ENCODE data around the gene DIPK1C.
A peak's percentile ranks its signal among the peaks of the same experiment; 100 is the strongest.
"Not testable (repeated sequence)": the region's sequence is repeated elsewhere in the genome, so short reads cannot be mapped to it uniquely, and the experiment has no call there.

DIPK1C gene

DNA sequence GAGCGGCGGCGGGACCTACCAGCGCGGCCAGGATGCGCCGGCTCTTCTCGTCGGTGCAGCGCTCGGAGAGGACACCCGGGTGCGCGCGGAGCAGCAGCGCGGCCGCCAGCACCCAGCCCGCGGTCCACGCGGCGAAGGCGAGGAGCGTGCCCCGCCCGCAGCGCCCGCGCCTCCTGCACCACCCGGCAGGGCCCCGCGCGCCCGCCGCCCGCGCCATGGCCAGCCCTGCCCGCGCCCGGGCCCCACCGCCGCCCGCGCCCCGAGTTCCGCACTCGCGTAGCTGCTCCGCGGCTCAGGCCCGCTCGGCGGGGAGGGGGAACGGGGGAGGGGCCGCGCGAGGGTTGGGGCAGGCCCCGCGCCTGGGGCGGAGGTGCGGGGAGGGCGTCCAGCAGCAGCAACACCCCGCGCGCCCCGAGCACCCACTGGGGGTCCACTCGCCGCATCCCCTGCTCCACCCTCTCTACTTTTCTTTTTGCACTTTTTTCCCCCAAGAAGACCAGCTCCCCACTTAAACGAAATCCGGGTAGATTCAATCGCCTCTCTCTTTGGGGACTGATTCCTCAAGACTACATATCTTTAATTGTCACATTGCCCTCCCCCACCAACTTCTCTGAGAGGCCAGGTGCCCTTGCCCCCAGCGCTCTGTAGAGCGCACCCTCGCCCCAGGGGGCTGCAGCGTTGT is at the start of gene DIPK1C:
TSS of gene DIPK1C (minus strand) at position 266 of the 682 bp plus-strand sequence. CDS start at position 217, 49 bp downstream.
- no peaks in the 10 kb centered on the region for H3K36me3 Mint-ChIP-seq (ENCODE audit: low read depth)
- H3K27ac Mint-ChIP-seq = no peak within 1 kb of the TSS
- DNase-seq (ENCODE audit: low spot score) = no peak
- no peaks in the 10 kb centered on the region for H3K9me3 Mint-ChIP-seq
- peaks cover 65% of the 10 kb centered on the region for H3K27me3 Mint-ChIP-seq (ENCODE audit: low read depth)
- peak within 1 kb of the TSS; percentile 19 for H3K4me3 Mint-ChIP-seq
- peaks cover 1% of the 10 kb centered on the region for H3K4me1 Mint-ChIP-seq (ENCODE audit: low read depth)

GRCh38 chr18:74506448-74507084 is 49.5 kb upstream of the DIPK1C start:
- H3K27ac Mint-ChIP-seq = peak overlapping the region; percentile 41
- no peak for DNase-seq (ENCODE audit: low spot score)
- H3K36me3 Mint-ChIP-seq (ENCODE audit: low read depth) = peaks cover 58% of the 10 kb centered on the region

DNA sequence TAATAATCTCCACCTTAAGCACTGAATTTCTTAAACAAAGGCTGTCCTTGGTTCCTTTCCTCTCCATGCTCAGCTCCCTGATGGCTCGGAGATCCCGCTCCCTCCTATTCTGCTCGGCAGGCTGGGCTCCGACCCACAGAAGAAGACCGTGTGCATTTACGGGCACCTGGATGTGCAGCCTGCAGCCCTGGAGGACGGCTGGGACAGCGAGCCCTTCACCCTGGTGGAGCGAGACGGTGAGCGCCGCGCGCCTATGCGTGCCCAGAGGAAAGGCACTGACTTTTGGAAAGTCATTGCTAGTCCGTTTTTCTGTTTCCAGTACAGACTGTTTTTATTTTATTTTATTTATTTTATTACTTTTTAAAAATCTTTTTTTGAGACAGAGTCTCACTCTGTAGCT is 48.7 kb upstream of the DIPK1C start:
- Mint-ChIP-seq H3K4me1 (ENCODE audit: low read depth) (peaks cover 10% of the 10 kb centered on the region), H3K36me3 (ENCODE audit: low read depth) (peaks cover 61% of the 10 kb centered on the region), H3K4me3 (no peak overlapping the region), H3K9me3 (no peaks in the 10 kb centered on the region), H3K27me3 (ENCODE audit: low read depth) (no peaks in the 10 kb centered on the region), H3K27ac (no peak overlapping the region)
- no peak for DNase-seq (ENCODE audit: low spot score)

More at GRCh38 chr18:74506448-74507084, 49.5 kb upstream of the DIPK1C start:
- Mint-ChIP-seq H3K27me3 (ENCODE audit: low read depth) (no peaks in the 10 kb centered on the region), H3K9me3 (no peaks in the 10 kb centered on the region), H3K4me3 (no peak overlapping the region), H3K4me1 (ENCODE audit: low read depth) (peaks cover 3% of the 10 kb centered on the region)

GRCh38 chr18:74503137-74503536 is 46.0 kb upstream of the DIPK1C start:
- H3K27me3 Mint-ChIP-seq (ENCODE audit: low read depth) = no peaks in the 10 kb centered on the region
- H3K27ac Mint-ChIP-seq = no peak overlapping the region
- no peaks in the 10 kb centered on the region for H3K9me3 Mint-ChIP-seq
- peaks cover 26% of the 10 kb centered on the region for H3K4me1 Mint-ChIP-seq (ENCODE audit: low read depth)
- H3K36me3 Mint-ChIP-seq (ENCODE audit: low read depth) = peaks cover 59% of the 10 kb centered on the region
- no peak overlapping the region for H3K4me3 Mint-ChIP-seq
- DNase-seq (ENCODE audit: low spot score) = no peak

DNA sequence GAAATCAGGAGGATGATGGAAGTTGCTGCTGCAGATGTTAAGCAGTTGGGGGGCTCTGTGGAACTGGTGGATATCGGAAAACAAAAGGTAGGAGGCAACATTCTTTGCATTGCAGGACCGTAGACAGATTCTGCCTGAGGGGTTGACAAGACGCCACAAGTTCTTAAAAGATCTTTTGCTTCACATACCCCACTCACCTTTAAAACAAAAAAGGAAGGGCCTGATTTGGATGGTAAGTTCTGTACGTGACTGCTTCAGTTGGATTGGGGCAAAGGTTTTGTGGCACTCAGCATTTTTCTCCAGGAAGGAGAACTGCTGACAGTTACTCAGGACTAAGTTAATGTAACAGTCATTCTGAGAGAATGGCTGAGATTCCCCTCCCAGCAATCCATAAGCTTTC is 44.3 kb upstream of the DIPK1C start:
- Mint-ChIP-seq H3K36me3 (ENCODE audit: low read depth) (peaks cover 51% of the 10 kb centered on the region), H3K4me1 (ENCODE audit: low read depth) (peaks cover 37% of the 10 kb centered on the region), H3K4me3 (peak overlapping the region; percentile 89), H3K27me3 (ENCODE audit: low read depth) (no peaks in the 10 kb centered on the region), H3K27ac (peak overlapping the region; percentile 68), H3K9me3 (no peaks in the 10 kb centered on the region)
- no peak for DNase-seq (ENCODE audit: low spot score)

DNA sequence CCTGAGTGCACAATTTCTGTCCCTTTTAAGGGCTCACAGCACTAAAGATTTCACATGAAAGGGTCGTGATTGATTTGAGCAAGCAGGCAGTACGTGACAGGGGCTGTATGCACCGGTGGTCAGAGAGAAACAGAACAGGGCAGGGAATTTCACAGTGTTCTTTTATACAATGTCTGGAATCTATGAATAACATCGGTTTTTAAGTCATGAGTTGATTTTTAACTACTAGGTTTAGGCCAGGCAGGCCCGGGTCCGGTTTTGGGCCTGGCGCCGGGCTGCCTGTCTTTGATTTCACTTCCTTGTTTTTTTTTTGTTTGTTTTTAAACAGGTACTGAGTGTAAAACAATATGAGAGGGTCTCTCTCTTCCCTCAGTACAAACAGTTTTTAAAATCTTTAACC is 43.7 kb upstream of the DIPK1C start:
- not testable (repeated sequence) for H3K27me3 Mint-ChIP-seq (ENCODE audit: low read depth)

GRCh38 chr18:74500372-74500771 is 43.3 kb upstream of the DIPK1C start:
- Mint-ChIP-seq H3K27me3 (ENCODE audit: low read depth) (peaks cover 4% of the 10 kb centered on the region), H3K4me3 (peak overlapping the region; percentile 89), H3K36me3 (ENCODE audit: low read depth) (peaks cover 48% of the 10 kb centered on the region)

More for the DNA sequence above, 43.7 kb upstream of the DIPK1C start:
- not testable (repeated sequence) for H3K9me3 Mint-ChIP-seq; DNase-seq (ENCODE audit: low spot score)
- H3K27ac Mint-ChIP-seq = peak overlapping the region; percentile 76
- peaks cover 37% of the 10 kb centered on the region for H3K4me1 Mint-ChIP-seq (ENCODE audit: low read depth)
- peak overlapping the region; percentile 89 for H3K4me3 Mint-ChIP-seq
- peaks cover 52% of the 10 kb centered on the region for H3K36me3 Mint-ChIP-seq (ENCODE audit: low read depth)

GRCh38 chr18:74499633-74500032 is 42.5 kb upstream of the DIPK1C start:
- peak; percentile 60 for DNase-seq (ENCODE audit: low spot score)
- peak overlapping the region; percentile 89 for H3K4me3 Mint-ChIP-seq
- H3K27ac Mint-ChIP-seq = peak overlapping the region; percentile 95
- peaks cover 40% of the 10 kb centered on the region for H3K4me1 Mint-ChIP-seq (ENCODE audit: low read depth)
- no peaks in the 10 kb centered on the region for H3K9me3 Mint-ChIP-seq
- peaks cover 46% of the 10 kb centered on the region for H3K36me3 Mint-ChIP-seq (ENCODE audit: low read depth)
- H3K27me3 Mint-ChIP-seq (ENCODE audit: low read depth) = peaks cover 5% of the 10 kb centered on the region

More at GRCh38 chr18:74500372-74500771, 43.3 kb upstream of the DIPK1C start:
- peak overlapping the region; percentile 76 for H3K27ac Mint-ChIP-seq
- no peaks in the 10 kb centered on the region for H3K9me3 Mint-ChIP-seq
- no peak for DNase-seq (ENCODE audit: low spot score)
- H3K4me1 Mint-ChIP-seq (ENCODE audit: low read depth) = peaks cover 39% of the 10 kb centered on the region

DNA sequence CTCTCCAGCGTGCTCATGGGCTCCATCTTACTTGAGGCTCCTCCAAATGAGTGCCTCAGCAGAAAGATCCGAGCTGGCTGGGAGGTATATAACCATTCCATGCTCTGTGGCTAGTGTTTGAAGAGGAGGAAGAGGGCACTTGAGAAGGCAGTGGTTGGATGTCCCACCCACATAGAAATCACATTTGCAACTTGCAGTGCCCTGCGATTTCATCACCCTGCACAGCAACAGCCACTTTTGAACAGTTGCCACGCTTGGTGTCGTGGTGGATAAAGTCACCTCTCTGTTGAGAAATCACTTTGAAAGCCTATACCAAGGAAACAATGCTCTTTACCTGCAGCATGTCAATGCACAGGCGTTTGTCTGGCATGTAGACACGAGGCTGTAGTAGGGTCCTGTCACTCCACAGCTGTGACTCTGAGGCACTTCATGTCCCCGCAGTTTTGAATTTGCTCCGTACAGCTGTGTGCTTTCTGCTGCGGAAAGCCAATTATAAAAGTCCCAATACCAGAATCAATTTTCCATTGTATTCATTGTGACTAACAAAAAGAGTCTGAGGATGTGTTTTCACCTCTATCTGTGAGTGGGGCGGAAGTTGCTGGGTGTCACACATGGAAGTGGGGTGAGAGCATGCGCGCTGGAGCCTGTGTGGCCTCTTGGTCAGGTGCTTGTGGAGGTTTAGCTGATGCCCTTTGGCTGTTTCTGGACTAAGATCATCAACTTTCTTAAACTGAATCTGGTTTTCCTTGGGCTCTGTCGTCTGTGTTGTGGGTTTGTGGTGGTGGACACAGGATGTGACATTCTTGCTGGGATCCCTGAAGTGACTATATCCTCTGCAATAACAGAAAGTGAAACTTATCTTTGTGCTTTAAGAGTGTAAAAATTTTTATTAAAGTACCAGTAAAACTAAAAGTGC is 41.9 kb upstream of the DIPK1C start:
- peak overlapping the region; percentile 89 for H3K4me3 Mint-ChIP-seq
- H3K27ac Mint-ChIP-seq = peak overlapping the region; percentile 95
- H3K9me3 Mint-ChIP-seq = no peaks in the 10 kb centered on the region
- peaks cover 40% of the 10 kb centered on the region for H3K4me1 Mint-ChIP-seq (ENCODE audit: low read depth)
- H3K36me3 Mint-ChIP-seq (ENCODE audit: low read depth) = peaks cover 44% of the 10 kb centered on the region
- DNase-seq (ENCODE audit: low spot score) = peak; percentile 88
- peaks cover 7% of the 10 kb centered on the region for H3K27me3 Mint-ChIP-seq (ENCODE audit: low read depth)

- H3K4me1 Mint-ChIP-seq (ENCODE audit: low read depth) = peaks cover 43% of the 10 kb centered on the region
- DNase-seq (ENCODE audit: low spot score) = no peak
- peak overlapping the region; percentile 62 for H3K27ac Mint-ChIP-seq
- peaks cover 37% of the 10 kb centered on the region for H3K36me3 Mint-ChIP-seq (ENCODE audit: low read depth)
- H3K9me3 Mint-ChIP-seq = no peaks in the 10 kb centered on the region
- peaks cover 10% of the 10 kb centered on the region for H3K27me3 Mint-ChIP-seq (ENCODE audit: low read depth)
- peak overlapping the region; percentile 89 for H3K4me3 Mint-ChIP-seq
These were observed 40.7 kb upstream of the DIPK1C start for GRCh38 chr18:74497778-74498177.

GRCh38 chr18:74497324-74497676 is 40.2 kb upstream of the DIPK1C start:
- H3K4me3 Mint-ChIP-seq = peak overlapping the region; percentile 89
- H3K9me3 Mint-ChIP-seq = no peaks in the 10 kb centered on the region
- DNase-seq (ENCODE audit: low spot score) = no peak
- H3K4me1 Mint-ChIP-seq (ENCODE audit: low read depth) = peaks cover 43% of the 10 kb centered on the region
- H3K36me3 Mint-ChIP-seq (ENCODE audit: low read depth) = peaks cover 34% of the 10 kb centered on the region
- H3K27me3 Mint-ChIP-seq (ENCODE audit: low read depth) = peaks cover 12% of the 10 kb centered on the region
- peak overlapping the region; percentile 62 for H3K27ac Mint-ChIP-seq

GRCh38 chr18:74496508-74497323 is 39.6 kb upstream of the DIPK1C start:
- Mint-ChIP-seq H3K9me3 (no peaks in the 10 kb centered on the region), H3K27ac (peak overlapping the region; percentile 92), H3K4me1 (ENCODE audit: low read depth) (peaks cover 43% of the 10 kb centered on the region), H3K27me3 (ENCODE audit: low read depth) (peaks cover 17% of the 10 kb centered on the region), H3K4me3 (peak overlapping the region; percentile 89), H3K36me3 (ENCODE audit: low read depth) (peaks cover 29% of the 10 kb centered on the region)
- DNase-seq (ENCODE audit: low spot score) = no peak
